IMR-90 (cell line): ENCODE data around the gene NELL2.

Experiments used
- BHLHE40 ChIP-seq: fragments of 150-350 bp; IDR thresholded peaks from 2 replicates; pipeline ENCODE4 v1.6.1; 2016; ENCODE audit warnings: mild to moderate bottlenecking, low read depth, low read length
- CEBPB ChIP-seq: IDR thresholded peaks from 2 replicates; pipeline ENCODE4 v1.6.1; 2012; ENCODE audit warnings: low read depth, low read length, improper control_type of control experiment
- CHD1 ChIP-seq: IDR thresholded peaks from 2 replicates; pipeline ENCODE4 v1.6.1; 2012; ENCODE audit warnings: low read depth, low read length, improper control_type of control experiment
- CTCF ChIP-seq: conservative IDR thresholded peaks from 2 replicates; pipeline ENCODE4 v1.5.1; 2012; ENCODE audit warnings: mild to moderate bottlenecking, low read depth, low read length, improper control_type of control experiment
- MAFK ChIP-seq: IDR thresholded peaks from 2 replicates; pipeline ENCODE4 v1.6.1; 2012; ENCODE audit warnings: low read depth, low read length, improper control_type of control experiment
- MAZ ChIP-seq: IDR thresholded peaks from 2 replicates; pipeline ENCODE4 v1.6.1; 2012; ENCODE audit warnings: low read depth, mild to moderate bottlenecking, low read length, improper control_type of control experiment, moderate library complexity, borderline replicate concordance
- MXI1 ChIP-seq: IDR thresholded peaks from 2 replicates; pipeline ENCODE4 v1.6.1; 2012; ENCODE audit warnings: low read depth, mild to moderate bottlenecking, low read length, moderate library complexity, borderline replicate concordance
- NFE2L2 ChIP-seq: fragments of 150-350 bp; IDR thresholded peaks from 2 replicates; pipeline ENCODE4 v1.6.1; 2016; ENCODE audit warnings: low read depth, mild to moderate bottlenecking, low read length
- POLR2A ChIP-seq: IDR thresholded peaks from 2 replicates; pipeline ENCODE4 v1.6.1; 2012; ENCODE audit warnings: mild to moderate bottlenecking, low read depth, low read length
- RAD21 ChIP-seq: IDR thresholded peaks from 2 replicates; pipeline ENCODE4 v1.6.1; 2012; ENCODE audit warnings: low read length, improper control_type of control experiment
- RCOR1 ChIP-seq: IDR thresholded peaks from 2 replicates; pipeline ENCODE4 v1.6.1; 2012; ENCODE audit warnings: mild to moderate bottlenecking, low read length, improper control_type of control experiment; ENCODE audit not compliant: insufficient replicate concordance
- RFX5 ChIP-seq: IDR thresholded peaks from 2 replicates; pipeline ENCODE4 v1.8.0; 2012; ENCODE audit warnings: low read depth, mild to moderate bottlenecking, low read length, moderate library complexity
- SMC3 ChIP-seq: fragments of 150-350 bp; IDR thresholded peaks from 2 replicates; pipeline ENCODE4 v1.6.1; 2016; ENCODE audit warnings: low read depth, mild to moderate bottlenecking, antibody characterized with exemption, low read length, moderate library complexity
- TF ChIP-seq, protein P1 (sequence below): fragments of 150-350 bp; IDR thresholded peaks from 2 replicates; pipeline ENCODE4 v1.6.1; 2017; ENCODE audit warnings: mild to moderate bottlenecking, antibody characterized with exemption, low read length, low read depth

GRCh38 chr12:44876544-44877410, 662 bp upstream of the NELL2 start:
- TF ChIP-seq POLR2A: no peak
- TF ChIP-seq CHD1: no peak
- TF ChIP-seq CTCF: no peak
- no peak for TF ChIP-seq RAD21
- no peak for TF ChIP-seq BHLHE40
- TF ChIP-seq MXI1: no peak
- no peak for TF ChIP-seq SMC3
- TF ChIP-seq RFX5: no peak
- TF ChIP-seq CEBPB: no peak
- no peak for TF ChIP-seq MAZ
- no peak for TF ChIP-seq RCOR1
- TF ChIP-seq, protein P1, sequence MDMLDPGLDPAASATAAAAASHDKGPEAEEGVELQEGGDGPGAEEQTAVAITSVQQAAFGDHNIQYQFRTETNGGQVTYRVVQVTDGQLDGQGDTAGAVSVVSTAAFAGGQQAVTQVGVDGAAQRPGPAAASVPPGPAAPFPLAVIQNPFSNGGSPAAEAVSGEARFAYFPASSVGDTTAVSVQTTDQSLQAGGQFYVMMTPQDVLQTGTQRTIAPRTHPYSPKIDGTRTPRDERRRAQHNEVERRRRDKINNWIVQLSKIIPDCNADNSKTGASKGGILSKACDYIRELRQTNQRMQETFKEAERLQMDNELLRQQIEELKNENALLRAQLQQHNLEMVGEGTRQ: no peak
- TF ChIP-seq MAFK: no peak
- no peak for TF ChIP-seq NFE2L2
